Measurements from ENCODE around the gene SAFB. TPM values are rescaled to one million over a fixed set of nuclear protein-coding genes. Genes with fewer than 3 reads are reported as not detected.

Gene SAFB
- total and polyA plus RNA-seq, 2 of the 13 experiments (the other 11 are each of a cell fraction or from before 2014, with no cell fraction given), result 21.0 to 28.4 TPM

GRCh38 chr19:5686647-5687359 lies 63.9 kb downstream of the SAFB start (continued):
- TF ChIP-seq ATF6 (CRISPR knock-in tag; conservative IDR thresholded peaks at IDR 0.05) (no peak), CSRNP2 (CRISPR knock-in tag; conservative IDR thresholded peaks at IDR 0.05; ENCODE audit: low read depth) (no peak), ZNF503 (CRISPR knock-in tag; IDR thresholded peaks at IDR 0.05) (no peak), POGZ (CRISPR knock-in tag; IDR thresholded peaks at IDR 0.05) (peak; percentile 31; the same call in 1 of the 2 replicates), ZBTB21 (CRISPR knock-in tag; IDR thresholded peaks at IDR 0.05) (no peak), CENPT (CRISPR knock-in tag; IDR thresholded peaks at IDR 0.05; ENCODE audit: low read depth) (no peak), PHF21A (CRISPR knock-in tag; IDR thresholded peaks at IDR 0.05) (no peak), ZNF563 (CRISPR knock-in tag; IDR thresholded peaks at IDR 0.05) (no peak), ARID3A (IDR thresholded peaks at IDR 0.05; ENCODE audit: low read depth, low read length) (no peak), ZNF674 (CRISPR knock-in tag; IDR thresholded peaks at IDR 0.05; ENCODE audit: low read depth) (no peak), SPEN (CRISPR knock-in tag; IDR thresholded peaks at IDR 0.05; ENCODE audit: low read depth) (peak; percentile 71; the same call in 1 of the 2 replicates), E2F5 (CRISPR knock-in tag; conservative IDR thresholded peaks at IDR 0.05) (no peak), ETS1 (CRISPR knock-in tag; IDR thresholded peaks at IDR 0.05) (no peak), ZFY (CRISPR knock-in tag; IDR thresholded peaks at IDR 0.05) (peak; percentile 79), SP5 (CRISPR knock-in tag; IDR thresholded peaks at IDR 0.05; ENCODE audit: borderline replicate concordance, low read depth) (no peak; the same call in 1 of the 2 replicates)
- TF ChIP-seq, protein P1, sequence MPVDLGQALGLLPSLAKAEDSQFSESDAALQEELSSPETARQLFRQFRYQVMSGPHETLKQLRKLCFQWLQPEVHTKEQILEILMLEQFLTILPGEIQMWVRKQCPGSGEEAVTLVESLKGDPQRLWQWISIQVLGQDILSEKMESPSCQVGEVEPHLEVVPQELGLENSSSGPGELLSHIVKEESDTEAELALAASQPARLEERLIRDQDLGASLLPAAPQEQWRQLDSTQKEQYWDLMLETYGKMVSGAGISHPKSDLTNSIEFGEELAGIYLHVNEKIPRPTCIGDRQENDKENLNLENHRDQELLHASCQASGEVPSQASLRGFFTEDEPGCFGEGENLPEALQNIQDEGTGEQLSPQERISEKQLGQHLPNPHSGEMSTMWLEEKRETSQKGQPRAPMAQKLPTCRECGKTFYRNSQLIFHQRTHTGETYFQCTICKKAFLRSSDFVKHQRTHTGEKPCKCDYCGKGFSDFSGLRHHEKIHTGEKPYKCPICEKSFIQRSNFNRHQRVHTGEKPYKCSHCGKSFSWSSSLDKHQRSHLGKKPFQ (CRISPR knock-in tag; IDR thresholded peaks at IDR 0.05; ENCODE audit: insufficient replicate concordance), result no peak
- TF ChIP-seq, protein P2, sequence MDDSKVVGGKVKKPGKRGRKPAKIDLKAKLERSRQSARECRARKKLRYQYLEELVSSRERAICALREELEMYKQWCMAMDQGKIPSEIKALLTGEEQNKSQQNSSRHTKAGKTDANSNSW (CRISPR knock-in tag; IDR thresholded peaks at IDR 0.05; ENCODE audit: borderline replicate concordance), result peak; percentile 37; the same call in 1 of the 2 replicates
